ENCODE results near the gene USP32. TPM values are rescaled to one million over a fixed set of nuclear protein-coding genes. Genes with fewer than 3 reads are reported as not detected.

Gene USP32
- total RNA-seq, 2 donors from 2014 or later, result 32.7 to 42.2 TPM

DNA sequence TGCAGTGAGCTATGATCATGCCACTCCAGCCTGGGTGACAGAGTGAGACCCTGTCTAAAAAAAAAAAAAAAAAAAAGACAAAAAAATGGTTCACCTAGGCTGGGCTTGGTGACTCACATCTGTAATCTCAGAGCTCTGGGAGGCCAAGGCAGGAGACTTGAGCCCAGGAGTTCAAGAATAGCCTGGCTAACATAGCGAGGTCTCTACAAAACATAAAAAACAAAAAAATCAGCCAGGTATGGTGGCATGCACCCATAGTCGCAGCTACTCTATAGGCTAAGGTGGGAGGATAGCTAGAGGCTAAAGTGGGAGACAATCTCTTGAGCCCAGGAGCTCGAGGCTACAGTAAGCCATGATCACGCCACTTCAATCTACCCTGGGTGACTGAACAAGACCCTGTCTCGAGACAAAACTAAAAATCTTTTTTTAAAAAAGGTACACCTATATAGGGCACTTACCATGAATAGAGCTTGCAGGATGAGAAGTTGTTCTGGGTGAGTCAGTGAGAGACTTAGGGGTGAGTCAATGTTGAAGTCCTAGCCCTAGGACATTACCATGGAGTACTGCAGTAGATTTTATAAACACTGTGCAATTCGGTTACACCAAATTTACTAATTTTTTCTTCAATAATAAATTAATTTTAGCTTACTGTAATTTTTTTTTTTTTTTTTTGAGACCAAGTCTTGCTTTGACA is 19.0 kb downstream of the USP32 start:
- H3K27me3 Mint-ChIP-seq, result no peaks in the 10 kb centered on the region
- H3K27ac Mint-ChIP-seq, result peak overlapping the region; percentile 73
- H3K9me3 Mint-ChIP-seq, result no peaks in the 10 kb centered on the region
- ATAC-seq (replicated peaks), result peak; percentile 100
- peaks cover 20% of the 10 kb centered on the region for H3K36me3 Mint-ChIP-seq (ENCODE audit: low read depth)
- no peak overlapping the region for H3K4me3 Mint-ChIP-seq
- peaks cover 5% of the 10 kb centered on the region for H3K4me1 Mint-ChIP-seq

GRCh38 chr17:60371818-60372510 is 20.0 kb downstream of the USP32 start:
- Mint-ChIP-seq H3K4me1 (peaks cover 5% of the 10 kb centered on the region), H3K27ac (no peak overlapping the region), H3K27me3 (no peaks in the 10 kb centered on the region), H3K9me3 (no peaks in the 10 kb centered on the region), H3K36me3 (ENCODE audit: low read depth) (peaks cover 10% of the 10 kb centered on the region), H3K4me3 (no peak overlapping the region)
- no peak for ATAC-seq (replicated peaks)

GRCh38 chr17:60371416-60371815 is 20.5 kb downstream of the USP32 start:
- H3K4me1 Mint-ChIP-seq, result peaks cover 5% of the 10 kb centered on the region
- no peak overlapping the region for H3K27ac Mint-ChIP-seq
- H3K27me3 Mint-ChIP-seq, result no peaks in the 10 kb centered on the region
- ATAC-seq (replicated peaks), result no peak
- H3K4me3 Mint-ChIP-seq, result no peak overlapping the region
- H3K9me3 Mint-ChIP-seq, result no peaks in the 10 kb centered on the region
- H3K36me3 Mint-ChIP-seq (ENCODE audit: low read depth), result peaks cover 6% of the 10 kb centered on the region

DNA sequence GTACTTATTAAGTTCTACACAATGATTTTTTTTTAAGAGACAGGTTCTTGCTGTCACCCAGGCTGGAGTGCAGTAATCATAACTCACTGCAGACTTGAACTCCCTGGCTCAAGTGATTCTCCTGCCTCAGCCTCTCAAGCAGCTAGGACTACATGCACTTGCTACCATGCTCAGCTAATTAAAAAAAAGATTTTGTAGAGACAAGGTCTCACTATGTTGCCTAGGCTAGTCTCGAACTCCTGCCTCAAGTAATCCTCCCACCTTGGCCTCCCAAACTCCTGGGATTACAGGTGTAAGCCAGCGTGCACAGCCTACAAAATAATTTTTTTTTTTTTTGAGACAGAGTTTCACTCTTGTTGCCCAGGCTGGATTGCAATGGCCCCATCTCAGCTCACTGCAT is 22.2 kb downstream of the USP32 start:
- Mint-ChIP-seq H3K9me3 (no peaks in the 10 kb centered on the region), H3K27ac (no peak overlapping the region), H3K36me3 (ENCODE audit: low read depth) (no peaks in the 10 kb centered on the region), H3K27me3 (no peaks in the 10 kb centered on the region), H3K4me1 (peaks cover 5% of the 10 kb centered on the region), H3K4me3 (no peak overlapping the region)
- no peak for ATAC-seq (replicated peaks)

- Mint-ChIP-seq H3K4me3 (no peak overlapping the region), H3K36me3 (ENCODE audit: low read depth) (no peaks in the 10 kb centered on the region), H3K27ac (no peak overlapping the region), H3K4me1 (no peaks in the 10 kb centered on the region), H3K27me3 (no peaks in the 10 kb centered on the region), H3K9me3 (no peaks in the 10 kb centered on the region)
- ATAC-seq (replicated peaks), result no peak
Observed at GRCh38 chr17:60363700-60364405, 28.1 kb downstream of the USP32 start.

DNA sequence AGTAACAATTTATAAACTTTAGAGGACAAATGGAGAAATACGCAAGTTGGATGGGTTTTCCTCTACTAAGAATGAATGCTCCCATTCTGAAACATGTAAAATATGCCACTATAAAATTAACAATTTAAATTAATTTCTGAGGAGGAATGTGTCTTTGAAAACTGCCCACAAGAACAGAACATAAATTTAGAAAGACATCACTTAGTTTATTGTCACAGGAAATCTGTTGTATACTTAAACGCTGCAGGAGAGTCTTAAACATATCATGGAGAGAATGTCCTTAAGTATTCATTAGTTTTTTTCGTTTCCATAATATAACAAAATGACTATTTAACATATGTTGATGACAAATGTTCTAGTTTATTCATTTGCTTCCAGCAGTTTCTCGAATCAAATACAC is 29.6 kb downstream of the USP32 start:
- no peaks in the 10 kb centered on the region for H3K9me3 Mint-ChIP-seq
- H3K36me3 Mint-ChIP-seq (ENCODE audit: low read depth), result no peaks in the 10 kb centered on the region
- H3K27me3 Mint-ChIP-seq, result no peaks in the 10 kb centered on the region
- no peak overlapping the region for H3K27ac Mint-ChIP-seq
- H3K4me3 Mint-ChIP-seq, result no peak overlapping the region
- H3K4me1 Mint-ChIP-seq, result peaks cover 6% of the 10 kb centered on the region
- no peak for ATAC-seq (replicated peaks)

GRCh38 chr17:60361889-60362288 is 30.0 kb downstream of the USP32 start:
- no peaks in the 10 kb centered on the region for H3K9me3 Mint-ChIP-seq
- no peaks in the 10 kb centered on the region for H3K36me3 Mint-ChIP-seq (ENCODE audit: low read depth)
- no peak overlapping the region for H3K27ac Mint-ChIP-seq
- H3K27me3 Mint-ChIP-seq, result no peaks in the 10 kb centered on the region
- ATAC-seq (replicated peaks), result no peak
- no peak overlapping the region for H3K4me3 Mint-ChIP-seq
- H3K4me1 Mint-ChIP-seq, result peaks cover 8% of the 10 kb centered on the region

DNA sequence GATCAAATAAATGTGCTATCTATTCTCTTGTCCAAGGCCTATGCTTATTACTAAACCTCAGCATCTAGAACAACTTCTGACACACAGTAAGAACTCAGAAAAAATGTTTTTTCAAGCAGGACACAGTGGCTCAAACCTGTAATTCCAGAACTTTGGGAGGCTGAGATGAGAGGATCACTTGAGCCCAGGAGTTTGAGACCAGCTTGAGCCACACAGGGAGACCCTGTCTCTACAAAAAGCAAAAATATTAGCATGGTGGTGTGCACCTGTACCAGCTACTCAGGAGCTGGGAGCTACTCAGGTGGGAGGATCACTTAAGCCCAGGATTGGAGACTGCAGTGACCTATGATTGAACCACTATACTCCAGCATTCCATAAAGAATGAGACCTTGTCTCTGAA is 32.5 kb downstream of the USP32 start:
- H3K4me3 Mint-ChIP-seq, result no peak overlapping the region
- no peaks in the 10 kb centered on the region for H3K27me3 Mint-ChIP-seq
- H3K9me3 Mint-ChIP-seq, result no peaks in the 10 kb centered on the region
- no peaks in the 10 kb centered on the region for H3K36me3 Mint-ChIP-seq (ENCODE audit: low read depth)
- H3K27ac Mint-ChIP-seq, result peak overlapping the region; percentile 5
- ATAC-seq (replicated peaks), result no peak
- H3K4me1 Mint-ChIP-seq, result peaks cover 29% of the 10 kb centered on the region

- Mint-ChIP-seq H3K27me3 (no peaks in the 10 kb centered on the region), H3K4me1 (peaks cover 33% of the 10 kb centered on the region), H3K36me3 (ENCODE audit: low read depth) (no peaks in the 10 kb centered on the region), H3K4me3 (no peak overlapping the region), H3K27ac (peak overlapping the region; percentile 5), H3K9me3 (no peaks in the 10 kb centered on the region)
- no peak for ATAC-seq (replicated peaks)
Observed at GRCh38 chr17:60358606-60359225, 33.2 kb downstream of the USP32 start.

- Mint-ChIP-seq H3K4me1 (peaks cover 33% of the 10 kb centered on the region), H3K27me3 (no peaks in the 10 kb centered on the region), H3K9me3 (no peaks in the 10 kb centered on the region), H3K4me3 (peak overlapping the region; percentile 71), H3K27ac (peak overlapping the region; percentile 92), H3K36me3 (ENCODE audit: low read depth) (no peaks in the 10 kb centered on the region)
- peak; percentile 24 for ATAC-seq (replicated peaks)
Observed at GRCh38 chr17:60356940-60357339, 35.0 kb downstream of the USP32 start.

DNA sequence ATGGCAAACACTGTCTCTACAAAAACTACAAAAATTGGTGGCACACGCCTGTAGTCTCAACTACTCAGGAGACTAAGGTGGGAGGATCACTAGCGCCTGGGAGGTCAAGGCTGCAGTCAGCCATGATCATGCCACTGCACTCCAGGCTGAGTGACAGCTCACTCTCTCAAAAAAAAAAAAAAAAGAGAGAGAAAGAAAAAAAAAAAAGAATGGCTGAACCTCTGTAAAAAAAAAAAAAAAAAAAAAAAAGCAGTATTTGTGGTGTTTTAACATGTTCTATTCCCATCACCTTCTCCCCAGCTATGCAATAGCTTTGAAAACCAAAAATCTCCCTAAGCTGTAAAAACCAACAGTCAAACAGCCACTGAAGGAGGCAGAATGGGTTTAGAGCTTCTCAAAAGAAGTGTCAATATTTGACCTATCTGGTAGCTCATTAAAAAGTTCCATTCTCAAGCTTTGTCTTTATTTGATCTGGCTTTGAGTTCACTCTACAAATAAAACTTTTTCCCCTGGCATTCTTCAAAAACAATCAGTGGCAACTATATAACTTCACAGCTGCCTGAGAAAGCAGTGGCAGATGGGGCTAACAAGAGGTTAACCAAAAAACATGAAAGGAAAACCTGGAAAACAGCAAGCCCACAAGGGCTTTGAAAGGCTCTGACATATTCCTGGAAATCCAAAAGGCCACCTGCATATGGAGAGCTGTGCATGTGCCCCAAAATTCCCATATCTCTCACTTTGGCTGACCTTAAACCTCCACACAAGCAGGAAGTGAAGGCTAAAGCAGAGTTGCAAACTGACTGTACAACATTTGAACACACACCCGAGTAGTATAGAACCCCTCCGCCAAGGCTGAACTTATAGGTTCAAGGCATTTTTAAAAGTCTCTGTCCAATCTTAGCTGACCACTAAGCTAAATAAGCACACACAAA is 36.0 kb downstream of the USP32 start:
- Mint-ChIP-seq H3K9me3 (no peaks in the 10 kb centered on the region), H3K36me3 (ENCODE audit: low read depth) (no peaks in the 10 kb centered on the region), H3K27ac (peak overlapping the region; percentile 92), H3K4me3 (peak overlapping the region; percentile 71), H3K4me1 (peaks cover 33% of the 10 kb centered on the region), H3K27me3 (no peaks in the 10 kb centered on the region)
- peak; percentile 30 for ATAC-seq (replicated peaks)

GRCh38 chr17:60354223-60354622 is 37.7 kb downstream of the USP32 start:
- ATAC-seq (replicated peaks), result no peak
- H3K9me3 Mint-ChIP-seq, result no peaks in the 10 kb centered on the region
- peak overlapping the region; percentile 92 for H3K27ac Mint-ChIP-seq
- H3K36me3 Mint-ChIP-seq (ENCODE audit: low read depth), result no peaks in the 10 kb centered on the region
- H3K4me3 Mint-ChIP-seq, result peak overlapping the region; percentile 71
- H3K4me1 Mint-ChIP-seq, result peaks cover 33% of the 10 kb centered on the region
- H3K27me3 Mint-ChIP-seq, result no peaks in the 10 kb centered on the region

DNA sequence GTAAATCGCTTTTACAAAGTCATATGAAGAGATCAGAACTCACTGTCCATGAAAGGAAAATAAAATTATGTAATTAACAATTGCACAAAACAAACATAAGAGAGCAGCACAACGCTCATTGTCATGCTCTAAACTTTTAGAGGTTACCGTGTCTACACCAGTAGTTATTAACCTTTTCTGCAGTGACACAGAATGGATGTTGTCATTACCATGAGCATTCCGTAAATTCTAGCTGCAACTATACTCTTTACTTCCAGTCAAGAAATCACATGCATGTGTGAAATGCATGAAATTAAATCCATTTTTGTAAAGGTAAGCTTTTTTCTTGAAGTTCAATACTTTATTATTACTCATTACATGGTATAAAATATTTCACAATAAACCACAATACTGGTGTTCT is 38.2 kb downstream of the USP32 start:
- peaks cover 33% of the 10 kb centered on the region for H3K4me1 Mint-ChIP-seq
- no peaks in the 10 kb centered on the region for H3K36me3 Mint-ChIP-seq (ENCODE audit: low read depth)
- H3K27me3 Mint-ChIP-seq, result no peaks in the 10 kb centered on the region
- peak overlapping the region; percentile 92 for H3K27ac Mint-ChIP-seq
- no peaks in the 10 kb centered on the region for H3K9me3 Mint-ChIP-seq
- peak overlapping the region; percentile 71 for H3K4me3 Mint-ChIP-seq
- ATAC-seq (replicated peaks), result no peak

- H3K4me3 Mint-ChIP-seq, result no peak overlapping the region
- H3K4me1 Mint-ChIP-seq, result peaks cover 33% of the 10 kb centered on the region
Observed at GRCh38 chr17:60352569-60352968, 39.4 kb downstream of the USP32 start.

More at GRCh38 chr17:60352569-60352968, 39.4 kb downstream of the USP32 start:
- no peak overlapping the region for H3K27ac Mint-ChIP-seq
- ATAC-seq (replicated peaks), result no peak
- H3K36me3 Mint-ChIP-seq (ENCODE audit: low read depth), result no peaks in the 10 kb centered on the region
- H3K9me3 Mint-ChIP-seq, result no peaks in the 10 kb centered on the region
- H3K27me3 Mint-ChIP-seq, result no peaks in the 10 kb centered on the region
